Stimulated activated naive CD8-positive, alpha-beta T cell treated with anti-CD3 and anti-CD28 coated beads, Interleukin-15, Interleukin-2, amounts not matched to agents 100 ng/mL and 50 ng/mL, for 24 hours (primary cell): Measurements from ENCODE around the gene GRIK3.

ENCODE experiments used
- H3K27ac Mint-ChIP-seq: one replicate; pipeline ENCODE4 v1.8.0; 2021; ENCODE audit warnings: mild to moderate bottlenecking, mixed read lengths
- H3K27me3 Mint-ChIP-seq: one replicate; pipeline ENCODE4 v1.8.0; 2021; ENCODE audit warnings: mixed read lengths
- H3K36me3 Mint-ChIP-seq: one replicate; pipeline ENCODE4 v1.8.0; 2021; ENCODE audit warnings: low read depth, mixed read lengths
- H3K4me1 Mint-ChIP-seq: one replicate; pipeline ENCODE4 v1.8.0; 2021; ENCODE audit warnings: low read depth, mixed read lengths
- H3K4me3 Mint-ChIP-seq: one replicate; pipeline ENCODE4 v1.8.0; 2021; ENCODE audit warnings: mild to moderate bottlenecking, mixed read lengths
- H3K9me3 Mint-ChIP-seq: one replicate; pipeline ENCODE4 v1.8.0; 2021; ENCODE audit warnings: mixed read lengths

GRIK3 gene

GRCh38 chr1:37010011-37010410 lies 24.3 kb downstream of the GRIK3 start:
- no peak overlapping the region for H3K4me3 Mint-ChIP-seq
- no peaks in the 10 kb centered on the region for H3K9me3 Mint-ChIP-seq
- no peaks in the 10 kb centered on the region for H3K36me3 Mint-ChIP-seq
- H3K4me1 Mint-ChIP-seq: no peaks in the 10 kb centered on the region
- no peak overlapping the region for H3K27ac Mint-ChIP-seq
- H3K27me3 Mint-ChIP-seq: peaks cover 11% of the 10 kb centered on the region

- Mint-ChIP-seq H3K9me3 (no peaks in the 10 kb centered on the region), H3K4me3 (no peak overlapping the region), H3K36me3 (no peaks in the 10 kb centered on the region), H3K27ac (no peak overlapping the region), H3K4me1 (no peaks in the 10 kb centered on the region), H3K27me3 (peaks cover 8% of the 10 kb centered on the region)
Measured at GRCh38 chr1:37009521-37009920, 24.8 kb downstream of the GRIK3 start.

GRCh38 chr1:37006132-37006868 lies 28.0 kb downstream of the GRIK3 start:
- Mint-ChIP-seq H3K4me3 (no peak overlapping the region), H3K27ac (no peak overlapping the region), H3K36me3 (no peaks in the 10 kb centered on the region), H3K9me3 (no peaks in the 10 kb centered on the region), H3K4me1 (no peaks in the 10 kb centered on the region), H3K27me3 (peaks cover 7% of the 10 kb centered on the region)

GRCh38 chr1:37002898-37003297 lies 31.4 kb downstream of the GRIK3 start:
- no peaks in the 10 kb centered on the region for H3K9me3 Mint-ChIP-seq
- no peak overlapping the region for H3K27ac Mint-ChIP-seq
- no peak overlapping the region for H3K4me3 Mint-ChIP-seq
- no peaks in the 10 kb centered on the region for H3K36me3 Mint-ChIP-seq
- peaks cover 4% of the 10 kb centered on the region for H3K27me3 Mint-ChIP-seq
- H3K4me1 Mint-ChIP-seq: no peaks in the 10 kb centered on the region

GRCh38 chr1:37001703-37002102 lies 32.6 kb downstream of the GRIK3 start:
- H3K4me3 Mint-ChIP-seq: no peak overlapping the region
- no peaks in the 10 kb centered on the region for H3K4me1 Mint-ChIP-seq
- H3K36me3 Mint-ChIP-seq: no peaks in the 10 kb centered on the region
- H3K27me3 Mint-ChIP-seq: peaks cover 4% of the 10 kb centered on the region
- H3K9me3 Mint-ChIP-seq: no peaks in the 10 kb centered on the region
- no peak overlapping the region for H3K27ac Mint-ChIP-seq

- H3K27me3 Mint-ChIP-seq: peaks cover 6% of the 10 kb centered on the region
- no peaks in the 10 kb centered on the region for H3K4me1 Mint-ChIP-seq
- no peak overlapping the region for H3K4me3 Mint-ChIP-seq
- no peaks in the 10 kb centered on the region for H3K9me3 Mint-ChIP-seq
- no peaks in the 10 kb centered on the region for H3K36me3 Mint-ChIP-seq
- H3K27ac Mint-ChIP-seq: no peak overlapping the region
Measured at GRCh38 chr1:36996106-36996505, 38.2 kb downstream of the GRIK3 start.

GRCh38 chr1:36994868-36995267 lies 39.4 kb downstream of the GRIK3 start:
- no peak overlapping the region for H3K27ac Mint-ChIP-seq
- peaks cover 8% of the 10 kb centered on the region for H3K27me3 Mint-ChIP-seq
- no peaks in the 10 kb centered on the region for H3K9me3 Mint-ChIP-seq
- H3K36me3 Mint-ChIP-seq: no peaks in the 10 kb centered on the region
- no peaks in the 10 kb centered on the region for H3K4me1 Mint-ChIP-seq
- no peak overlapping the region for H3K4me3 Mint-ChIP-seq

- Mint-ChIP-seq H3K4me1 (no peaks in the 10 kb centered on the region), H3K4me3 (no peak overlapping the region), H3K27ac (no peak overlapping the region), H3K36me3 (no peaks in the 10 kb centered on the region), H3K27me3 (peaks cover 8% of the 10 kb centered on the region), H3K9me3 (no peaks in the 10 kb centered on the region)
Measured at GRCh38 chr1:36994294-36994693, 40.0 kb downstream of the GRIK3 start.

- H3K36me3 Mint-ChIP-seq: no peaks in the 10 kb centered on the region
- H3K27ac Mint-ChIP-seq: no peak overlapping the region
- peaks cover 8% of the 10 kb centered on the region for H3K27me3 Mint-ChIP-seq
- H3K9me3 Mint-ChIP-seq: no peaks in the 10 kb centered on the region
- H3K4me3 Mint-ChIP-seq: no peak overlapping the region
- H3K4me1 Mint-ChIP-seq: no peaks in the 10 kb centered on the region
Measured at GRCh38 chr1:36992139-36992943, 42.0 kb downstream of the GRIK3 start.

- Mint-ChIP-seq H3K4me3 (no peak overlapping the region), H3K4me1 (no peaks in the 10 kb centered on the region), H3K36me3 (no peaks in the 10 kb centered on the region), H3K27ac (no peak overlapping the region), H3K27me3 (peaks cover 8% of the 10 kb centered on the region), H3K9me3 (no peaks in the 10 kb centered on the region)
Measured at GRCh38 chr1:36991551-36991950, 42.8 kb downstream of the GRIK3 start.

- H3K4me3 Mint-ChIP-seq: no peak overlapping the region
- no peaks in the 10 kb centered on the region for H3K36me3 Mint-ChIP-seq
- no peak overlapping the region for H3K27ac Mint-ChIP-seq
- no peaks in the 10 kb centered on the region for H3K9me3 Mint-ChIP-seq
- peaks cover 8% of the 10 kb centered on the region for H3K27me3 Mint-ChIP-seq
- H3K4me1 Mint-ChIP-seq: no peaks in the 10 kb centered on the region
Measured at GRCh38 chr1:36990928-36991327, 43.4 kb downstream of the GRIK3 start.

GRCh38 chr1:36989241-36989640 lies 45.1 kb downstream of the GRIK3 start:
- Mint-ChIP-seq H3K27ac (no peak overlapping the region), H3K4me1 (no peaks in the 10 kb centered on the region), H3K4me3 (no peak overlapping the region)

GRCh38 chr1:36988741-36989193 lies 45.5 kb downstream of the GRIK3 start:
- Mint-ChIP-seq H3K27ac (no peak overlapping the region), H3K4me3 (no peak overlapping the region), H3K9me3 (no peaks in the 10 kb centered on the region), H3K4me1 (no peaks in the 10 kb centered on the region), H3K27me3 (peaks cover 4% of the 10 kb centered on the region), H3K36me3 (no peaks in the 10 kb centered on the region)

More at GRCh38 chr1:36989241-36989640, 45.1 kb downstream of the GRIK3 start:
- no peaks in the 10 kb centered on the region for H3K36me3 Mint-ChIP-seq
- no peaks in the 10 kb centered on the region for H3K9me3 Mint-ChIP-seq
- peaks cover 4% of the 10 kb centered on the region for H3K27me3 Mint-ChIP-seq

GRCh38 chr1:36988321-36988720 lies 46.0 kb downstream of the GRIK3 start:
- no peaks in the 10 kb centered on the region for H3K9me3 Mint-ChIP-seq
- H3K4me1 Mint-ChIP-seq: no peaks in the 10 kb centered on the region
- H3K36me3 Mint-ChIP-seq: no peaks in the 10 kb centered on the region
- H3K4me3 Mint-ChIP-seq: no peak overlapping the region
- peaks cover 4% of the 10 kb centered on the region for H3K27me3 Mint-ChIP-seq
- H3K27ac Mint-ChIP-seq: no peak overlapping the region

- no peak overlapping the region for H3K4me3 Mint-ChIP-seq
- no peaks in the 10 kb centered on the region for H3K36me3 Mint-ChIP-seq
- no peak overlapping the region for H3K27ac Mint-ChIP-seq
- no peaks in the 10 kb centered on the region for H3K9me3 Mint-ChIP-seq
- peaks cover 4% of the 10 kb centered on the region for H3K27me3 Mint-ChIP-seq
- H3K4me1 Mint-ChIP-seq: no peaks in the 10 kb centered on the region
Measured at GRCh38 chr1:36987276-36987675, 47.0 kb downstream of the GRIK3 start.
